HG03045 (cell line): Measurements from ENCODE around the gene KITLG.
"Not testable (repeated sequence)": the region's sequence is repeated elsewhere in the genome, so short reads cannot be mapped to it uniquely, and the experiment has no call there.

Experiments
- ATAC-seq: cut with Tn5 transposase; IDR thresholded peaks from one replicate; pipeline ENCODE4 v1.9.1; 2021; ENCODE audit warnings: mild to moderate bottlenecking, moderate library complexity; ENCODE audit not compliant: unreplicated experiment

KITLG gene

GRCh38 chr12:88544991-88545980 is 35.0 kb downstream of the KITLG start:
- no peak for ATAC-seq

- no peak for ATAC-seq
These were observed 40.4 kb downstream of the KITLG start for GRCh38 chr12:88539893-88540292.

- ATAC-seq, result no peak
These were observed 41.6 kb downstream of the KITLG start for GRCh38 chr12:88538697-88539096.

GRCh38 chr12:88538250-88538649 is 42.0 kb downstream of the KITLG start:
- ATAC-seq, result no peak

DNA sequence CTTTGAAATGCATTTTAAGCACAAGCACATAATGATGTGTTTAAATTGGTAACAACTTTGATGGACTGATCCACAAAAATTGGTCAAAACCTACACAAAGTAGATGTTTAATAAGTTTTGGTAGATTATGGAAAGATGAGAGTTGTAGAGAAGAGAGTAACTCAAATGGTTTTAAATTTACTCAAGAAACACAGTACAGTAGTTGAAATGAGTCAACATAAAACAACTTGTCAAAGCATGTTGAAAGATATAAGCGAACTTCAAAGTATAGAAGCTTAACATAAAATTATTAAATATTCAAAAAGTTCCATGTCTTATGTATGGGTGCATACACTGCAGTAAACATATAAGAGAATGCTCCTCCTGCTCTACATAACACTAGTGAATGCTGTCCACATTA is 49.4 kb downstream of the KITLG start:
- ATAC-seq, result no peak

DNA sequence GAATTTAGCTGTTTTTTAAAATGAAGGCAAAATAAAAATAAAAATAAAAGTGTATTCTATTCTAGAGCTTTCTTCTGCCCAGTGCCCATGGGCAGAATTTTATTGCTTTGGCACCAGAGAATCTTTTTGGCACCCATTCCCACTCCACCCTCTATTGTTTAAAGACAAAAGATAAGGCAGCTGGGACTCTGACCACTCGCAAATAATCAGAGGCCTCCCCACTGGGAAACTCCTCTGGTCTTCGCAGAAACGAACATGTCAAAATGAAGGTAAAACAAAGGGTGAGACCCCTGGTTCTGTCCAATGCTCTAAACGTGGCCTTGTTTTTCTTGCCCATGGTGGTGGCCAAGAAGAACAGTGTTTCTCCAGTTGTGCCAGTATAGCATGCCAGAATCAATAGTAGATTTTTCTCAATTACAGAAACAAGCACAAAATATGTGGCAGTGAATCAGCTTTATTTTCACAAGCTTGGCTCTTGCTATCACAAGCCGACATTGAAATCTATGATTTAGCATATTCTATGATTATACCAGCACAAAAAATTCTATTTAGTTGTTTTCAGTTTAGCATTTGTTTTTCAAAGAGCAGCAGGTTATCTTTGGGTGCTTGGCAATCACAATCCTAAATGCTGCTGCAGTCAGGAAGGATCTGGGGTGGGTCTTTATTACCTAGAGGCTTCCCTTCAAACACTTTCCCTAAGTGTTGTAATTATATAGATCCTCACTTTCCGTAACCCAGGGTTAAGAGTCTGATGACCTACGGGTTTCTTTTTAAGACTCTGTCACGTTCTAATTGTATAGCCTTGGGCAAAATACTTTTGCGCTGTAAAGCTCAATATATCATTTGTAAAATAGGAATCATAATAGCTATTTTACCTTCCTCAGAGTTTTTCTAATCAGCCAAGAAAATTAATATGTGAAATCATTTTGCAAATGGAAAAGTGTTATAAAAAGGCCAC is 50.5 kb downstream of the KITLG start:
- no peak for ATAC-seq

DNA sequence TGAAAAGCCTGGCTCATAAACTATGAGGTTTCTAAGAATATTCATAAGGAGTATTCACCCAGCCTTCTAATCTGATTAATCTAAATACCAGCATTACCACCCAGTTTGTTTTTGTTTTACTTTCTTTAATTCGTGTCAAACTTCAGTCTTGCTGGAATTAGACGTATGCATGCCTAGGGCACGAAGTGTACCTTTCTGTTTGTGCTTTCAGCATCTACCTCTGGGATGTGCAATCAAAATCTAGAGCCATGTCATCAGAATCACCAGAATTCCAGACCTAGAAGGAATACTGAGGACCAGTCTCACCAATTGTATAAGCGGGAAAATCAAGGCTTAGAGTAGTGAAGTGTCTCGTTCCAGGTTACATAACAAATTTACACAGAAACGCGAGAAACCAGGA is 57.3 kb downstream of the KITLG start:
- ATAC-seq, result no peak

DNA sequence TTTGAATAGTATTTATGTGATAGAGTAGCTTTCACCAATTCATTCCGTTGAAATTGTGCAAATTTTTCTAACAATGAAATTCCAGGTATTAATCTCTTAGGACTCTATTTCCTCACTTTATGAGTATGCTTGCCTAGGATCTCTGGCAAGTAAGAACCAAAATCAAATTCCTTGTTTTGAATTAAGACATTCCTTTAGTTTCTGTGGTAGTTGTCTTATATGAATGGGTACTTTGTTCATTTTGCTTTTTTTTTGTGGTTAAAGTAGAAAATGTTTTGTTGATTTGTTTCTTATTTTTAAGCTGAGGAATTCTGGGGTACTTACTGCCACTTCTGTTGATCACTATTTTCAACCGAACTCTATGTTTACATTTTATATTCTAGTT is 59.8 kb downstream of the KITLG start:
- no peak for ATAC-seq

GRCh38 chr12:88519802-88520435 is 60.4 kb downstream of the KITLG start:
- no peak for ATAC-seq

DNA sequence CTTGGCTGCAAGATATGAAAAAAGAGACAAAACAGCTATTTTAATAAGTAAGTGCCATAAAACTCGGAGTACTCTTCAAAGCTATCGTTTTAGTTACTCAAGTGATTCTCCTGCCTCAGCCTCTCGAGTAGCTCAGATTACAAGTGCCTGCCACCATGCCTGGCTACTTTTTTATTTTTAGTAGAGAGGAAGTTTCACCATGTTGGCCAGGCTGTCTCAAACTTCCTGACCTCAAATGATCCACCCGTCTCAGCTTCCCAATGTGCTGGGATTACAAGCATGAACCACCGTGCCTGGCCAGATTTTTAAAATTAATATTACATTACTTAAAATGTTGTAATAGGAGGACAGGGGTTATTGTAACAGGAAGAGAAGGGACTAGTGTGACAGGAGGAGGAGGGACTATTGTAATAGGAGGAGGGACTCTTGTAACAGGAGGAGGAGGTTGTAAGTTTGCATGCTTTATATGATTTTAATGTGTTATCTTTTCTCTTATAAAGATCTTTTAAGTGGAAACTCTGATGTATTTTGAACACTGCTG is 61.3 kb downstream of the KITLG start:
- ATAC-seq, result no peak

GRCh38 chr12:88516811-88517210 is 63.5 kb downstream of the KITLG start:
- ATAC-seq, result no peak

DNA sequence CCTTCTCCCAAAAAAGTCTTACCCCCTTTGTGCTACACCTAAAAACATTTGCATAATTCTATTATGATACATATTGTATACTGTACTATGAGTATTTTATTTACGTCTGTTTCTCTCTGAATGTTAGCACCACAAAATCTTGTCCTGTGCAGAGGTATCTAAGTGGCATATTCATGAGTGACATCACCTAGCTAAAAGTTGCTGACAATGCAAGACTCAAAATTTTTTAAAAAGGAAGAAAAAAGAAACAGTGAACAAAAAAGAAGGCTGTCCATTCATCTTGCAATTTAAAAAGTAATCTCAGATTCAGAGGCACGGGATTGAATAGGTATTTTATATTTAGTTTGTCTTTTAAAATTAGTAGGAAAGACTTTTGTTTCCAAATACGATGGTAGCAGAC is 69.4 kb downstream of the KITLG start:
- ATAC-seq, result no peak

- no peak for ATAC-seq
These were observed 70.4 kb downstream of the KITLG start for GRCh38 chr12:88509851-88510250.

DNA sequence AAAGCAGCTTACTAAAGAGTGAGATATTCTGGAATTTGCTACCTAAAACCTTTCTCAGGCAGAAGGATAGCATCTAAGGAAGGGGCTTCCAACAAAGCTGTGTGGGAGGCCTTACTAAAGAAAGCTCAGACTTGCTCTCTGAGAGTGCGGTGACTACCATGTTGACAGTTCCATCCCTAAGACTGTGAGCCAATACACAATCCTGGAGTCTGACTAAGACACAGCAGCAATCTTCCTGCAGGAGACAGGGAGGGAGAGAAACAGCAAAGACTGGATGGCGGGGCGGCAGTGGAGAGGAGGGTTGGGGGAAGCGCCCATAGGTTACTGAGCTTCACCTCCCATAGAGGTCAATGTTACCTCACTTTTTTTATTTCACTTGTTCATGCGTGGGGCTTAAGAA is 70.9 kb downstream of the KITLG start:
- no peak for ATAC-seq

- not testable (repeated sequence) for ATAC-seq
These were observed 72.4 kb downstream of the KITLG start for GRCh38 chr12:88507851-88508250.

DNA sequence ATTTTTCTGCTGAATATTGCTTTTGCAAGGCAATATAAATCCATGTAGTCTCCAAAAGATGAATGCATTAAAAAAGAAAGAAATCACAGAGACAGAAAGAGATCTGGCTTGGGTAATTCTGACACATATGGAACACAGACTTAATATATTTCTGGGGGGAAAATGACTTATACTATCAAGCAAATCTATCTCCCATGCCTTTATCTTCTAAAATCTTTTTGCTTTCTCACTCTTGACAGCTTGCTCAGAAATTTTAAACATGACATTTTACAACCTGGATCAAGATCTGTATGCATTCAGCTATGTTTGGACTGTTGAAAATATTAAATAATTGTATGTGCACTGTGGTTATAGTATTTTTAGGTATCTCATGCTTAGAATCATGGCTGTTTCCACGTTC is 73.0 kb downstream of the KITLG start:
- ATAC-seq, result no peak

GRCh38 chr12:88505696-88506095 is 74.6 kb downstream of the KITLG start:
- no peak for ATAC-seq

- ATAC-seq, result no peak
These were observed 77.0 kb downstream of the KITLG start for GRCh38 chr12:88503281-88503703.

GRCh38 chr12:88501972-88502938 is 78.0 kb downstream of the KITLG start:
- ATAC-seq, result no peak
